Measurements from ENCODE around the gene OTUD3. TPM values are rescaled to one million over a fixed set of nuclear protein-coding genes. Genes with fewer than 3 reads are reported as not detected.

Gene OTUD3
- total and polyA plus RNA-seq, 9 of the 15 experiments (the other 6 are each of a cell fraction or from before 2014, with no cell fraction given) = 2.0 to 16.6 (median 11.0) TPM

DNA sequence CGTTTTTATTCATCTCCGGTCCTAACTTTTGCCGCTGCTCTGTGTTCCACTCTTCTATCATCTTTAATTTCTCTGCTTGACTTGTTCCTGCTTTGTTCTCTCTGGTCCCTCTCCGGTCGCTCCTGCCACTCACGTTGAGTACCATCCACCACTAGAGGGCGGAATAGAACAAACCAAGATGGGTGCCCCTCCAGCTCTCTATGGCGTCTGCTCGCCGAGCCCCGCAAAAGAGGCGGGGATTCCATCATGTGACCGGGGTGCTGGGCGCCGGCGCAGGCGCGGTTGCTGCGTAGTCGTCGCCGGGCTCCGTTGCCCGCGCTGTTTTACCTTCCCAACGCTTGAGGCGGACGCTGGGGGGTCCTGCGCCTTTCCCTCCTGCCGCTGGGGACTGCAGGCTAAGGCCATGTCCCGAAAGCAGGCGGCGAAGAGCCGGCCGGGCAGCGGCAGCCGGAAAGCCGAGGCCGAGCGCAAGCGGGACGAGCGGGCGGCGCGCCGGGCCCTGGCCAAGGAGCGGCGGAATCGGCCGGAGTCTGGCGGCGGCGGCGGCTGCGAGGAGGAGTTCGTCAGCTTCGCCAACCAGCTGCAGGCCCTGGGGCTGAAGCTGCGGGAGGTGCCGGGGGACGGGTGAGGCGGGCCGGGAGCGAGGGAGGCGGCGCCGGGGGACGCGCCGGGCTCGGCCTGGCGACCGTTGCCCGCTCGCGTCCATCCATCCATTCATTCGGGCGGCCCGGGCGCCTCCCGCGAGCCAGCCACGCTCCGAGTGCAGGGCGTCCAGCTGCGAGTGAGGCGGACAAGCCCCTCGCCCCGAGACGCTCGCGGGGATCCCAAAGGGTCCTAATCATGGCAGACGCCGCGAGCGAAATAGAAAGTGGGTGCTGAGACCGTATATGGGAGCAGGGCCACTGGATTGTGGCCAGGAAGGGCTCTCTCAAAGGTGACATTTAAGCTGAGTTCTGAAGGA is at the start of gene OTUD3 (continued):
- peak; percentile 81; the same call in 1 of the 2 replicates for TF ChIP-seq ZNF395 (CRISPR knock-in tag; IDR thresholded peaks at IDR 0.05)
- 0 out of 2 replicates have a peak, but pooled peaks have one; percentile 17 for TF ChIP-seq ZNF583 (CRISPR knock-in tag; IDR thresholded peaks at IDR 0.05)
- no peak for TF ChIP-seq CC2D1A (IDR thresholded peaks at IDR 0.05)
- TF ChIP-seq, protein P1, sequence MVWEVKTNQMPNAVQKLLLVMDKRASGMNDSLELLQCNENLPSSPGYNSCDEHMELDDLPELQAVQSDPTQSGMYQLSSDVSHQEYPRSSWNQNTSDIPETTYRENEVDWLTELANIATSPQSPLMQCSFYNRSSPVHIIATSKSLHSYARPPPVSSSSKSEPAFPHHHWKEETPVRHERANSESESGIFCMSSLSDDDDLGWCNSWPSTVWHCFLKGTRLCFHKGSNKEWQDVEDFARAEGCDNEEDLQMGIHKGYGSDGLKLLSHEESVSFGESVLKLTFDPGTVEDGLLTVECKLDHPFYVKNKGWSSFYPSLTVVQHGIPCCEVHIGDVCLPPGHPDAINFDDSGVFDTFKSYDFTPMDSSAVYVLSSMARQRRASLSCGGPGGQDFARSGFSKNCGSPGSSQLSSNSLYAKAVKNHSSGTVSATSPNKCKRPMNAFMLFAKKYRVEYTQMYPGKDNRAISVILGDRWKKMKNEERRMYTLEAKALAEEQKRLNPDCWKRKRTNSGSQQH (CRISPR knock-in tag; IDR thresholded peaks at IDR 0.05) = no peak
- TF ChIP-seq ZNF57 (CRISPR knock-in tag; IDR thresholded peaks at IDR 0.05) = no peak
- no peak for TF ChIP-seq PTTG1 (tag; IDR thresholded peaks at IDR 0.05; ENCODE audit: low read depth)
- no peak for TF ChIP-seq PHB (CRISPR knock-in tag; IDR thresholded peaks at IDR 0.05)
- no peak for TF ChIP-seq TRIM28 (IDR thresholded peaks at IDR 0.05)
- no peak for TF ChIP-seq STAG1 (CRISPR knock-in tag; IDR thresholded peaks at IDR 0.05; ENCODE audit: borderline replicate concordance)
- TF ChIP-seq ARID1B (IDR thresholded peaks at IDR 0.05) = no peak
- TF ChIP-seq MAX (CRISPR knock-in tag; IDR thresholded peaks at IDR 0.05) = peak; percentile 80
- no peak for TF ChIP-seq MEF2D (tag; conservative IDR thresholded peaks at IDR 0.05; ENCODE audit: low read depth)
- TF ChIP-seq ETV6 (IDR thresholded peaks at IDR 0.05; ENCODE audit: borderline replicate concordance in 1 of 2, low read depth in 2 of 2, low read length in 1 of 2) = no peak
- no peak for TF ChIP-seq ETV6 (CRISPR knock-in tag; IDR thresholded peaks at IDR 0.05; ENCODE audit: borderline replicate concordance)
- no peak for TF ChIP-seq BRCA1 (IDR thresholded peaks at IDR 0.05)
- TF ChIP-seq BRCA1 (CRISPR knock-in tag; IDR thresholded peaks at IDR 0.05) = no peak
- peak in 1 of 2 experiments; percentile 68; a peak in 1 of 3 replicates for TF ChIP-seq CBX3 (IDR thresholded peaks at IDR 0.05; ENCODE audit: borderline replicate concordance in 1 of 2, low read length in 2 of 2)
- TF ChIP-seq ZNF140 (CRISPR knock-in tag; IDR thresholded peaks at IDR 0.05) = no peak
- no peak for TF ChIP-seq ZNF23 (CRISPR knock-in tag; IDR thresholded peaks at IDR 0.05)
- TF ChIP-seq ELF1 (tag; IDR thresholded peaks at IDR 0.05) = no peak
- TF ChIP-seq, protein P2, sequence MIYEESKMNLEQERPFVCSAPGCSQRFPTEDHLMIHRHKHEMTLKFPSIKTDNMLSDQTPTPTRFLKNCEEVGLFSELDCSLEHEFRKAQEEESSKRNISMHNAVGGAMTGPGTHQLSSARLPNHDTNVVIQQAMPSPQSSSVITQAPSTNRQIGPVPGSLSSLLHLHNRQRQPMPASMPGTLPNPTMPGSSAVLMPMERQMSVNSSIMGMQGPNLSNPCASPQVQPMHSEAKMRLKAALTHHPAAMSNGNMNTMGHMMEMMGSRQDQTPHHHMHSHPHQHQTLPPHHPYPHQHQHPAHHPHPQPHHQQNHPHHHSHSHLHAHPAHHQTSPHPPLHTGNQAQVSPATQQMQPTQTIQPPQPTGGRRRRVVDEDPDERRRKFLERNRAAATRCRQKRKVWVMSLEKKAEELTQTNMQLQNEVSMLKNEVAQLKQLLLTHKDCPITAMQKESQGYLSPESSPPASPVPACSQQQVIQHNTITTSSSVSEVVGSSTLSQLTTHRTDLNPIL (CRISPR knock-in tag; IDR thresholded peaks at IDR 0.05) = no peak
- no peak for TF ChIP-seq TCFL5 (CRISPR knock-in tag; conservative IDR thresholded peaks at IDR 0.05)
- no peak for TF ChIP-seq HLTF (IDR thresholded peaks at IDR 0.05)
- TF ChIP-seq, protein P3, sequence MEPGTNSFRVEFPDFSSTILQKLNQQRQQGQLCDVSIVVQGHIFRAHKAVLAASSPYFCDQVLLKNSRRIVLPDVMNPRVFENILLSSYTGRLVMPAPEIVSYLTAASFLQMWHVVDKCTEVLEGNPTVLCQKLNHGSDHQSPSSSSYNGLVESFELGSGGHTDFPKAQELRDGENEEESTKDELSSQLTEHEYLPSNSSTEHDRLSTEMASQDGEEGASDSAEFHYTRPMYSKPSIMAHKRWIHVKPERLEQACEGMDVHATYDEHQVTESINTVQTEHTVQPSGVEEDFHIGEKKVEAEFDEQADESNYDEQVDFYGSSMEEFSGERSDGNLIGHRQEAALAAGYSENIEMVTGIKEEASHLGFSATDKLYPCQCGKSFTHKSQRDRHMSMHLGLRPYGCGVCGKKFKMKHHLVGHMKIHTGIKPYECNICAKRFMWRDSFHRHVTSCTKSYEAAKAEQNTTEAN (CRISPR knock-in tag; IDR thresholded peaks at IDR 0.05) = no peak
